Dermis blood vessel endothelial cell (primary cell): Measurements from ENCODE around the gene PSMD10. TPM values are rescaled to one million over a fixed set of nuclear protein-coding genes. Genes with fewer than 3 reads are reported as not detected.

ENCODE experiments used
- DNase-seq: peaks from one replicate; pipeline ENCODE4 v3.0.0; 2010
- total RNA-seq: library from RNA; depleted of rRNA; stranded (reverse); fragments of >200 nt; gene quantifications from 2 replicates; pipeline ENCODE4 v1.2.3, GENCODE V29; 2014

Gene PSMD10
- total RNA-seq, 1 donor from 2014 or later: 107 TPM

- no peak for DNase-seq
Observed at GRCh38 chrX:108071578-108071977, 19.8 kb downstream of the PSMD10 start.

GRCh38 chrX:108070891-108071290 lies 20.5 kb downstream of the PSMD10 start:
- peak; percentile 34 for DNase-seq

- DNase-seq: no peak
Observed at GRCh38 chrX:108068121-108068520, 23.2 kb downstream of the PSMD10 start.

- DNase-seq: no peak
Observed at GRCh38 chrX:108064613-108065012, 26.7 kb downstream of the PSMD10 start.

- DNase-seq: no peak
Observed at GRCh38 chrX:108064001-108064400, 27.3 kb downstream of the PSMD10 start.

GRCh38 chrX:108059801-108060200 lies 31.5 kb downstream of the PSMD10 start:
- DNase-seq: peak; percentile 14

GRCh38 chrX:108055546-108055945 lies 35.8 kb downstream of the PSMD10 start:
- no peak for DNase-seq

GRCh38 chrX:108053218-108053617 lies 38.1 kb downstream of the PSMD10 start:
- DNase-seq: no peak

- no peak for DNase-seq
Observed at GRCh38 chrX:108049649-108050048, 41.7 kb downstream of the PSMD10 start.

- no peak for DNase-seq
Observed at GRCh38 chrX:108044554-108045256, 46.6 kb downstream of the PSMD10 start, which contains the start of gene VSIG1. Gene VSIG1, plus strand, starts transcription at chrX:108045065. Its CDS starts 66 bp downstream, at chrX:108045131.

GRCh38 chrX:108036298-108036973 lies 54.9 kb downstream of the PSMD10 start:
- peak; percentile 85 for DNase-seq

GRCh38 chrX:108034725-108035124 lies 56.6 kb downstream of the PSMD10 start:
- no peak for DNase-seq

Other genes with a start within 250 kb of the PSMD10 start
- gene TEX13B, start 109.2 kb downstream of the PSMD10 start, total RNA-seq: not detected in 2 replicates
- 0.51 and 0.65 TPM in 2 replicates for gene VSIG1, start 46.5 kb downstream of the PSMD10 start, total RNA-seq
- gene ATG4A, start 236 bp upstream of the PSMD10 start, total RNA-seq: 30.4 and 34.7 TPM in 2 replicates